PC-3 (cell line): ENCODE data around the gene COL13A1.

Experiments used
- EZH2 ChIP-seq: fragments of 300-600 bp; sonication (generic); IDR thresholded peaks from one replicate; pipeline ENCODE4 v1.6.1; 2017; ENCODE audit warnings: antibody characterized with exemption, mild to moderate bottlenecking, low read length; ENCODE audit not compliant: unreplicated experiment
- EZH2phosphoT487 ChIP-seq: fragments of 300-600 bp; sonication (generic); IDR thresholded peaks from 2 replicates; pipeline ENCODE4 v1.6.1; 2018; ENCODE audit warnings: mild to moderate bottlenecking, antibody characterized with exemption, low read length, borderline replicate concordance
- TF ChIP-seq, protein P1 (sequence below): fragments of 300-600 bp; sonication (generic); conservative IDR thresholded peaks from 2 replicates; pipeline ENCODE4 v1.5.1; 2017; ENCODE audit warnings: antibody characterized with exemption, low read depth, mild to moderate bottlenecking, low read length

- TF ChIP-seq, protein P1, sequence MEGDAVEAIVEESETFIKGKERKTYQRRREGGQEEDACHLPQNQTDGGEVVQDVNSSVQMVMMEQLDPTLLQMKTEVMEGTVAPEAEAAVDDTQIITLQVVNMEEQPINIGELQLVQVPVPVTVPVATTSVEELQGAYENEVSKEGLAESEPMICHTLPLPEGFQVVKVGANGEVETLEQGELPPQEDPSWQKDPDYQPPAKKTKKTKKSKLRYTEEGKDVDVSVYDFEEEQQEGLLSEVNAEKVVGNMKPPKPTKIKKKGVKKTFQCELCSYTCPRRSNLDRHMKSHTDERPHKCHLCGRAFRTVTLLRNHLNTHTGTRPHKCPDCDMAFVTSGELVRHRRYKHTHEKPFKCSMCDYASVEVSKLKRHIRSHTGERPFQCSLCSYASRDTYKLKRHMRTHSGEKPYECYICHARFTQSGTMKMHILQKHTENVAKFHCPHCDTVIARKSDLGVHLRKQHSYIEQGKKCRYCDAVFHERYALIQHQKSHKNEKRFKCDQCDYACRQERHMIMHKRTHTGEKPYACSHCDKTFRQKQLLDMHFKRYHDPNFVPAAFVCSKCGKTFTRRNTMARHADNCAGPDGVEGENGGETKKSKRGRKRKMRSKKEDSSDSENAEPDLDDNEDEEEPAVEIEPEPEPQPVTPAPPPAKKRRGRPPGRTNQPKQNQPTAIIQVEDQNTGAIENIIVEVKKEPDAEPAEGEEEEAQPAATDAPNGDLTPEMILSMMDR: no peak
- TF ChIP-seq EZH2 (no peak), EZH2phosphoT487 (no peak)
These were observed 117.5 kb downstream of the COL13A1 start for GRCh38 chr10:69919250-69919649.
